GM23338 (cell line): Measurements from ENCODE around the gene RNF17. TPM values are rescaled to one million over a fixed set of nuclear protein-coding genes. Genes with fewer than 3 reads are reported as not detected.

Experiments used
- ATAC-seq: fragments of 200-7000 bp; cut with Tn5 transposase; 3 replicates; pipeline ENCODE4 v1.9.1; 2020
- DNase-seq: peaks from one replicate; pipeline ENCODE4 v3.0.0-alpha.2; 2015; ENCODE audit warnings: low spot score
- H2AFZ ChIP-seq: fragments of 200-600 bp; sonication (generic); 2 replicates; pipeline ENCODE4 v1.8.0; 2016; ENCODE audit warnings: antibody characterized with exemption, mild to moderate bottlenecking, moderate library complexity
- H3F3A ChIP-seq: fragments of 200-600 bp; sonication (generic); replicated peaks from 2 replicates; pipeline ENCODE4 v1.8.0; 2017; ENCODE audit warnings: antibody characterized with exemption, mixed run types, low read depth
- H3K27ac ChIP-seq: fragments of 200-600 bp; sonication (generic); 2 replicates; pipeline ENCODE4 v1.6.1; 2016; ENCODE audit warnings: low read depth
- H3K27me3 ChIP-seq: fragments of 200-600 bp; sonication (generic); 2 replicates; pipeline ENCODE4 v1.8.0; 2016; ENCODE audit warnings: mild to moderate bottlenecking, mixed run types, moderate library complexity; ENCODE audit not compliant: insufficient read depth
- H3K36me3 ChIP-seq: fragments of 200-600 bp; sonication (generic); 2 replicates; pipeline ENCODE4 v1.8.0; 2016; ENCODE audit warnings: mild to moderate bottlenecking; ENCODE audit not compliant: insufficient read depth
- H3K4me1 ChIP-seq: fragments of 200-600 bp; sonication (generic); 2 replicates; pipeline ENCODE4 v1.8.0; 2016; ENCODE audit warnings: mild to moderate bottlenecking, moderate library complexity; ENCODE audit not compliant: insufficient read depth
- H3K4me2 ChIP-seq: fragments of 200-600 bp; sonication (generic); 2 replicates; pipeline ENCODE4 v1.7.1; 2017; ENCODE audit warnings: mixed run types
- H3K4me3 ChIP-seq: fragments of 200-600 bp; sonication (generic); 2 replicates; pipeline ENCODE4 v1.6.1; 2016; ENCODE audit warnings: mixed run types
- H3K79me2 ChIP-seq: fragments of 200-600 bp; sonication (generic); replicated peaks from 2 replicates; pipeline ENCODE4 v1.8.0; 2017; ENCODE audit warnings: mild to moderate bottlenecking; ENCODE audit not compliant: insufficient read depth
- H3K9me2 ChIP-seq: fragments of 200-600 bp; sonication (generic); 2 replicates; pipeline ENCODE4 v1.8.0; 2017; ENCODE audit not compliant: insufficient read depth
- H4K20me1 ChIP-seq: fragments of 200-600 bp; sonication (generic); replicated peaks from 2 replicates; pipeline ENCODE4 v1.8.0; 2017; ENCODE audit warnings: mild to moderate bottlenecking; ENCODE audit not compliant: insufficient read depth
- H3K27ac Mint-ChIP-seq: 2 replicates; pipeline ENCODE4 v1.8.0; 2020; ENCODE audit warnings: inconsistent platforms, mild to moderate bottlenecking, moderate library complexity, mixed read lengths
- H3K27me3 Mint-ChIP-seq: 3 replicates; pipeline ENCODE4 v1.8.0; 2022; ENCODE audit warnings: low read depth, mild to moderate bottlenecking, moderate library complexity, mixed read lengths, inconsistent platforms; ENCODE audit not compliant: insufficient read depth, poor library complexity
- H3K36me3 Mint-ChIP-seq: 3 replicates; pipeline ENCODE4 v1.8.0; 2021; ENCODE audit warnings: low read depth, mild to moderate bottlenecking, inconsistent platforms, moderate library complexity, mixed read lengths
- H3K4me1 Mint-ChIP-seq: 3 replicates; pipeline ENCODE4 v1.8.0; 2020; ENCODE audit warnings: mild to moderate bottlenecking, inconsistent platforms, mixed read lengths
- H3K4me3 Mint-ChIP-seq: 3 replicates; pipeline ENCODE4 v1.8.0; 2021; ENCODE audit warnings: moderate library complexity, mild to moderate bottlenecking, inconsistent platforms, mixed read lengths
- H3K9me3 Mint-ChIP-seq: 3 replicates; pipeline ENCODE4 v1.8.0; 2020; ENCODE audit warnings: moderate library complexity, mild to moderate bottlenecking, inconsistent platforms, mixed read lengths
- CREB1 ChIP-seq: fragments of 250-450 bp; sonication (Bioruptor Pico); IDR thresholded peaks from 2 replicates; pipeline ENCODE4 v1.5.0; 2020; ENCODE audit warnings: low read depth, mild to moderate bottlenecking, moderate library complexity
- ETS1 ChIP-seq: IDR thresholded peaks from 2 replicates; pipeline ENCODE4 v1.6.1; 2016; ENCODE audit warnings: antibody characterized with exemption
- EZH2 ChIP-seq: fragments of 200-600 bp; sonication (generic); IDR thresholded peaks from one replicate; pipeline ENCODE4 v1.8.0; 2017; ENCODE audit warnings: antibody characterized with exemption, mild to moderate bottlenecking, low read depth; ENCODE audit not compliant: unreplicated experiment
- EZH2phosphoT487 ChIP-seq: fragments of 200-600 bp; sonication (generic); IDR thresholded peaks from one replicate; pipeline ENCODE4 v1.8.1; 2018; ENCODE audit warnings: antibody characterized with exemption; ENCODE audit not compliant: unreplicated experiment
- JUNB ChIP-seq: IDR thresholded peaks from one replicate; pipeline ENCODE4 v1.6.1; 2016; ENCODE audit warnings: antibody characterized with exemption; ENCODE audit not compliant: unreplicated experiment
- NANOG ChIP-seq: IDR thresholded peaks from 2 replicates; pipeline ENCODE4 v1.6.1; 2016; ENCODE audit warnings: antibody characterized with exemption, borderline replicate concordance
- POLR2AphosphoS5 ChIP-seq: IDR thresholded peaks from 2 replicates; pipeline ENCODE4 v1.6.1; 2016; ENCODE audit warnings: antibody characterized with exemption, low read depth
- REST ChIP-seq: IDR thresholded peaks from one replicate; pipeline ENCODE4 v1.6.1; 2018; ENCODE audit warnings: antibody characterized with exemption; ENCODE audit not compliant: unreplicated experiment
- STAT1 ChIP-seq: IDR thresholded peaks from one replicate; pipeline ENCODE4 v1.6.1; 2016; ENCODE audit warnings: antibody characterized with exemption; ENCODE audit not compliant: unreplicated experiment
- ZNF114 ChIP-seq: fragments of 250-450 bp; sonication (Bioruptor Pico); IDR thresholded peaks from 2 replicates; pipeline ENCODE4 v1.5.0; 2020; ENCODE audit warnings: mild to moderate bottlenecking, moderate library complexity
- ZNF331 ChIP-seq: fragments of 250-450 bp; sonication (Bioruptor Pico); IDR thresholded peaks from 2 replicates; pipeline ENCODE4 v1.5.0; 2020; ENCODE audit warnings: low read depth, mild to moderate bottlenecking, moderate library complexity
- ZNF462 ChIP-seq: fragments of 250-450 bp; sonication (Bioruptor Pico); IDR thresholded peaks from 2 replicates; pipeline ENCODE4 v1.5.0; 2020; ENCODE audit warnings: mild to moderate bottlenecking, moderate library complexity
- polyA plus RNA-seq: library from polyadenylated mRNA; unstranded; fragments of >200 nt; fragmentation: Nextera tagmentation; extraction: Ambion mirVana; gene quantifications from 2 replicates; pipeline ENCODE4 v1.2.1, GENCODE V29; 2016
- total RNA-seq: library from RNA; depleted of rRNA; stranded (reverse); fragments of >200 nt; shearing (Covaris generic); gene quantifications from 2 replicates; pipeline ENCODE4 v1.2.3, GENCODE V29; 2014

Gene RNF17
- total and polyA plus RNA-seq, 2 experiments from 2014 or later, result 0.16 TPM; not detected in 1

GRCh38 chr13:24870380-24870760 lies 106.4 kb downstream of the RNF17 start (continued):
- TF ChIP-seq REST (no peak), STAT1 (no peak), ETS1 (no peak), ZNF114 (CRISPR knock-in tag) (no peak), EZH2phosphoT487 (no peak), POLR2AphosphoS5 (no peak), JUNB (no peak), ZNF331 (no peak), CREB1 (CRISPR knock-in tag) (no peak), NANOG (no peak)

GRCh38 chr13:24875566-24875965 lies 111.6 kb downstream of the RNF17 start:
- Histone ChIP-seq H3K9me2 (0 out of 2 replicates have a peak, but pooled peaks cover 5% of the 10 kb centered on the region), H3K79me2 (no peaks in the 10 kb centered on the region), H3F3A (no peaks in the 10 kb centered on the region), H3K27me3 (no peaks in the 10 kb centered on the region), H3K4me1 (peaks cover 28% of the 10 kb centered on the region), H3K4me2 (no peak overlapping the region), H4K20me1 (no peaks in the 10 kb centered on the region), H3K4me3 (no peak overlapping the region), H2AFZ (no peak overlapping the region), H3K27ac (no peak overlapping the region), H3K36me3 (no peaks in the 10 kb centered on the region)
- H3K27me3 Mint-ChIP-seq, result peaks cover 2% of the 10 kb centered on the region
- ATAC-seq (no peak), DNase-seq (no peak)
- TF ChIP-seq POLR2AphosphoS5, result no peak
- TF ChIP-seq ZNF331, result no peak
- TF ChIP-seq ETS1, result no peak
- no peak for TF ChIP-seq EZH2
- TF ChIP-seq ZNF114 (CRISPR knock-in tag), result no peak
- no peak for TF ChIP-seq ZNF462 (CRISPR knock-in tag)
- H3K4me3 Mint-ChIP-seq, result no peak overlapping the region
- H3K27ac Mint-ChIP-seq, result no peak overlapping the region
- no peaks in the 10 kb centered on the region for H3K36me3 Mint-ChIP-seq
- H3K9me3 Mint-ChIP-seq, result no peaks in the 10 kb centered on the region
- H3K4me1 Mint-ChIP-seq, result peaks cover 17% of the 10 kb centered on the region; the same call in 2 of the 3 replicates
